ENCODE measurements around the gene TTLL12.

The TTLL12 gene

DNA sequence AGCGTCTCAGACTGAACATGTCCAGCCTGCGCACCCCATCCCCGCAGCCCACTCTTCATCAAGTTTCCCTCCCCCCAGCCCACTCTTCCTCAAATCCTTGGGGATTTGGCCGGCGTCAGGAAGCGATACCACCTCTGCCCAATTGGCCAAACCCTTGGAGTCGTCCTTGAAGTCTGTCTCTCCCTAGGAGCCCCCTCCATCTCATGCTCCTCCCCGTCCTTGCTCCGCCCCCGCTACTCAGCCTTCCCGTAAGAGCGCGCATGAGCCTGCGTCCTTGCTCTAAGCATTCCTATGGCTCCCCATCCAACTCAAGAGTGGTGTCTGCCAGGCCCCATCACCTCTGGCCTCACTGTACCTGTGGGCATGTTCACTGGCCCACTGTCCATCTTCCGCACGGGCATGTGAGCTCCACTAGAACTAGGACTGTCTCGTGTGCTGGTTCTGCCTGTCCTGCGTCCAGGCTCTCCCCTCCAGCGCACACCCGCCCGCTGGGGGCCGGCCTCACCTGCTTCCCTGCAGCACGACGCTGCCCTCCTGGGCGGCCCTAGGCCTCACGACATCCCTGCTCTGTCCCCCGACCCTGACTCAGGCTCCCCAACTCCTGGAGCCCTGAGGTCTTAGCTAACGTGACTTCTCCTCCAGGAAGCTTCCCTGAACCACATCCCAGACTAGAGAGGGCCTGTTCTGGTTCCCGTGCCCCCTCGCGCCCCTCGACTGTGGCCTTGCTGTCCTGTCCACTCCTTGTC is 30.5 kb upstream of the TTLL12 start:
- DNase-seq, result no peak
- intact Hi-C loops (cut with DNase I), result no loop called here

DNA sequence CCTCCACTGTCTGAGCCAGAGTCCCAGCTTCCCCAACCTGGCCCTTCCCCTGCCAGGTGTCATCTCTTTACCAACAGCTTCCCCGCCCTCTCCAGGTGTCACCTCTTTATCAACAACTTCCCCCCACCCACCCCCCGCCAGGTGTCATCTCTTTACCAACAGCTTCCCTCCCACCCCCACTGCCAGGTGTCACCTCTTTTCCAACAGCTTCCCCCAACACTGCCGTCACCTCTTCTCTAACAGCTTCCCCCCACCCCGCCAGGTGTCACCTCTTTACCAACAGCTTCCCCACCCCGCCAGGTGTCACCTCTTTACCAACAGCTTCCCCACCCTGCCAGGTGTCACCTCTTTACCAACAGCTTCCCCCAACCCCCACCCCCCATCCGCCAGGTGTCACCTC is 29.8 kb upstream of the TTLL12 start:
- intact Hi-C loops (cut with DNase I), result no loop called here
- no peak for DNase-seq

GRCh38 chr22:43213962-43214361 is 27.0 kb upstream of the TTLL12 start:
- no peak for DNase-seq

GRCh38 chr22:43213051-43213450 is 26.1 kb upstream of the TTLL12 start:
- DNase-seq, result no peak
- intact Hi-C loops (cut with DNase I), result no loop called here

More at GRCh38 chr22:43213962-43214361, 27.0 kb upstream of the TTLL12 start:
- intact Hi-C loops (cut with DNase I), result no loop called here

GRCh38 chr22:43212434-43212952 is 25.6 kb upstream of the TTLL12 start:
- DNase-seq, result no peak

DNA sequence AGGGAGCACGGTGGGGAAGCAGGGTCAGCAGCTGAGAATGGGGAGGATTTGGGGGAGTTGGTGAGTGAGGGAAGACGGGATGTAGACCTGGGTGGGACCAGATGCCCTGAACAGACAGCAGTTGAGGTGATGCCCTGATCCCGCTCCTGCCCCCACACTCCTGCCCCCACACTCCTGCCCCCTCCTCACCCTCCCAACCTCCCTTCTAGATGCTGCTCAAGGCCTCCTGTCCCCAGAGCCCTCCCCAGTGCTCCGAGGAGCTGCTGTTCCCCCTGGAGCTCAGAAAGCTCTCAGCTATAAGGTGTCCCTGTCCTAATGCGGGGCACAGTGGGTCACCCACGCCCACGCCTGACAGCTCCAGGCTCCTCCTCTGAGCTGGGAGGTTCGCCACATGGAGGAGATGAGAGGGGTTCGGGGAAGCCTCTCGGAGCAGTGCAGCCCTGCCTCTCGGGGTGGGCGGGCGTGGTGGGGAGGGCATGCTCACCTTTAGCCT is 25.1 kb upstream of the TTLL12 start:
- DNase-seq, result no peak
- intact Hi-C loops (cut with DNase I), result no loop called here

More at GRCh38 chr22:43212434-43212952, 25.6 kb upstream of the TTLL12 start:
- intact Hi-C loops (cut with DNase I), result no loop called here

DNA sequence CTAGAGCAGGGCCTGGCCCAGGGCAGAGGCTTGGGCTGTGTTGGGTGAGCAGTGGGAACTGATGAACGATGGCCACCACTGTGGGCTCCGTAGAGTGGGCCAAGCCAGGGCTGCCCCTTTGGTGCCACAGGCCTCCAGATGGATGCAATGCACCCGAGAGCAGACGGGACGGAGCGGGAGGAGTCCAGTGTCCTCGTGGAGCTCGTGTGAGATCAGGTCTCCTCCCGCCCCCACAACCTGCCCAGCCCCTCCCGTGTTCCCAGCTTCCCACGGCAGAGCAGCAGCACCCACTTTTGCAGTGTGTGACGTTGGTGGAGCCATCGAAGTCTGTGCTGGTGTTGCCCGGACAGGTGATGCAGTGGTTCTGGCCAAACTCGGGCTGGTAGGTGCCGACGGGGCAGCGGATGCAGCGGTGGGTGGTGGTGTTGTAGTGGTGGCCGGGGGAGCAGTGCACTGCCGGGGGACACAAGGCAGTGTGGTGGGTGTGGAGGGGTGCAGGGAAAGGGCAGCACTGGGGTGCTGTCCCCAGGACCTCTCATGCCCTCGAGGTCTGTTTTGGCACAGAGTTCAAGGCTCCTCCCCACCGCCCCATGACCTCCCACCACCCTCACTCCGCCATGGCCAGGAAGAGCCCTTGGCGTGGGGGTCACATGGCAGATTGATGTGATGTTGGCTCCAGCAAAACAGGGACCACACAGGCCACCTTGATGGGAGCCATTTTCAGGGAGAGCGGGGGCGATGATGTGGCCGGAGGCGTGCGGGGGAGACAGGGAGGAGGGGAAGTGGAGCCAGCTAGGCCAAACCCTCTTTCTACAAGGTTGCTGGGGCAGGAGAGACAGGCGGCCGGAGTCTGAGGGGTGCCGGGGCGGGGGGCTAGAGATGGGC is 23.9 kb upstream of the TTLL12 start:
- intact Hi-C loops (cut with DNase I), result no loop called here
- DNase-seq, result peak in 1 of 42 donors; percentile 25

- DNase-seq, result no peak
- intact Hi-C loops (cut with DNase I), result no loop called here
Observed at GRCh38 chr22:43209971-43210370, 23.0 kb upstream of the TTLL12 start.

DNA sequence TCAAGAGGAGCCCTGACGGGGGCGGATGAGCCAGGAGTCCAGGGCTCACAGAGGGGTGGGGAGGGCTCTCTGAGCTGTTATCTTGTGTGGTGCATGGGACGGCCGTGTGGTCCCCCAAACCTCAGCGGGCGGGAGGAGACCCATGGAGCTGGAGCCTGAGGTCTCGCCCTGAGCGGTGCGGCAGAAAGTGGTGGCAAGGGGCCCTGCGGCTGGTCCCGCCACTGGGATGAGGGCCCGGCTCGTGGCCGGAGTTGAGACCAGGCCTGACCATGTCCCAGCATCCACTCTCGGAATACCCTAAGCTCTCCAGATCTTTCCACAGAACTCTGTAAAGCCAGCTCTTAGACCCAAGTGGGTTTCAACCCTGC is 22.6 kb upstream of the TTLL12 start:
- no peak for DNase-seq
- intact Hi-C loops (cut with DNase I), result no loop called here

DNA sequence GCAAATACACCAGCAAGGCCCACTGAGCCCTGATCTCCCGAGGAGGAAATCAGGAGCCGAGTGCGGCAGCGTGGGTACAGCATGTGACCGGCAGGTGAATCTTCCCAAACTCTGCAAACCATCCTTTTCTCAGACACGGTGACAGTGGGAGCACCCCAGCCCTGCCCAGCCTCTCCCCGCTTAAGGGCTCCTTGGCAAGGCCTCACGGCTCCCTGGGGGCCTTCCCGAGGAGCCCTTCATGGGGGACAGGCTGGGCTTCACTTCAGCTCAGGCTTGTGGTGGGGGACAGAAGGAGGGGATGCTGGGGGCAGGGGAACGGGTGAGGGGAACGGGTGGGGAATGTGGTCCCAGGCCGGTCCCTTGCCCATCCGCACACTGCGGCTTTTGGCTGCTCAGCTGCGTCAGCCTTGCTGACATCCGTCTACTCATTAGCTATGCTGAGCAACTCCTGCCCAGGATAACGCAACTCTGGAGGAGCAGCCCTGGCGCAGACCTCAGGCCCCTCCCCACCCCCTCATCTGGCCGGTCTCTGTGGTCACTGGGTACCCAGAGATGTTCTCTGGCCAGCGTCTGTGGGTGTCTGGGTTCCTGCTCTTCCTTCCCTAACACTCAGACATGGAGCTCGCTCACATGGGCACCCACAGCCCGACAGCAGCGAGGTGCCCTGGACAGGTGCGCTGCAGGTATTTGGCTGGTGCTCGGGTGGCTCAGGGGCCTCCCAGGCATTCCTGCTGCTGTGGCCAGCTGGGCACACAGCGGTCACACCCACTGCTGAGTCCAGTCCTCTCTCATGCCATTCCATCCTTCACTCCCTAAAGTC is 22.0 kb upstream of the TTLL12 start:
- intact Hi-C loops (cut with DNase I), result no loop called here
- no peak for DNase-seq

DNA sequence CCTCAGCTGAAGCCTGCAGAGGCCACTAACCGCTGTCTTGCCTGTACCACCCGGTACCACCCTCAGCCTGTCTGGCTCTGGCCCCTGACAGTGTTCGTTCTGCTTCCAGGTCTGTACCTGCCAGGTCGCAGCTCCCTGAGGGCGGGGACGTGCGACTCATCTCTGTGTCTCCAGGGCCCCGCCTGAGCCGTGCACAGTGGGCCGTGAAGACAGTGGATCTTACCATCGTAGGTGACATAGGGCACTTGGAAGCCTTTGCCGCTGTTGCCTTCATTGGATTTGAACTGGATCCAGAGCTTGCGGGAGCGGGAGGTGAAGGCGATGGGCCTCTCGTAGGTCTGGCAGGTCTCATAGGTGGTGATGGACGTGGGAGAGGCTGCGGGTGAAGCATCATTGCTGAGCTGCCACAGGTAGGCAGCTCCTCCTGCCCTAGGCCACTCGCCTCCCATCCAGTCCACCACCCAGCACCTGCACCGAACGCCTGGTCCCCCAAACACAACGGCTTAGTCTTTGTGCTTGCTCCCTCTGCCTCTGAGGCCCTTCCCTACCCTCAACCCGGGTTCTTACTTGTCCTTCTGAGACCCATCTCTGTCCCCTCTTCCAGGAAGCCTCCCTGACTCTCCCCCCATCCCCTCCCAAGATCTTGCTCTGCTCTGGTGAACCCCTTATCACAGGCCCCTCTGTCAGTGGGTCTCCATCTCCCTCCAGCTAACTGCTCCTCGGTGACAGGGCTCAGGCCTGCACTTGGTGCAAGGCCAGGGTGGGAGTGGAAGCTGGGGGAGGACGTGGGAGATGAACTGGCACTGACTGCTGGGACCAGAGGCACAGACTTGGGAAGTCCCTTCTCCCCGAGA is 21.1 kb upstream of the TTLL12 start:
- no peak for DNase-seq
- intact Hi-C loops (cut with DNase I), result no loop called here

- intact Hi-C loops (cut with DNase I), result no loop called here
- DNase-seq, result no peak
Observed at GRCh38 chr22:43207386-43207785, 20.5 kb upstream of the TTLL12 start.

DNA sequence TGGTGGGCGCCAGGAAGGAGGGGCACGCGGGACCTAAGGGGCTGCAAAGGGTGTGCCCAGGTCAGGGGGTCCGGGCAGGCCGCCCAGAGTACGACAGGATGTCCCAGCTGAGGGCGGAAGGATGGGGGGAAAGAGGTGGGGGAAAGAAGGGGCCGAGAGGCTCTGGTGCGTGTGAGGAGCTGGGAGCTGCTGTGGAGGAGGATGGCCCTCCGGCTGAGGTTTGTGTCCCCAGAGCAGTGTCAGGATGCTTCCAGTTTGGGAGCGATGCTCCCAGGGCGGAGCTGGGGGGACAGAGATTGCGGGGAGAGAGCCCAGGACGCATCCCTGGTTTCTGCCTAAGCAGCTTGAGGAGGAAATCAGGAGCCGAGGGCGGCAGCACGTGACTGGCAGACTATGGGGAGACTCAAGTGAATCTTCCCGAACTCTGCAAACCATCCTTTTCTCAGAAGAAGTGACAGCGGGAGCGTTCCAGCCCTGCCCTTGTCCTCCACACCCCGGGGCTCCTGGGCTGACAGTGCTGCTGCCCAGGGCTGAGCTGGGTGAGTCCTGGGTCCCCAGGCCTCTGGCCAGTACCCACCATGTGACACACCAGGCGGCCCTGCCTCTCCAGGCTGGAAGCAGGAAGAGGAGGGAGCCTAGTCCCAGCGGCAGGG is 19.7 kb upstream of the TTLL12 start:
- DNase-seq, result peak in 36 of 42 donors; percentile 16 to 73 (median 56)
- intact Hi-C loops (cut with DNase I), result no loop called here

DNA sequence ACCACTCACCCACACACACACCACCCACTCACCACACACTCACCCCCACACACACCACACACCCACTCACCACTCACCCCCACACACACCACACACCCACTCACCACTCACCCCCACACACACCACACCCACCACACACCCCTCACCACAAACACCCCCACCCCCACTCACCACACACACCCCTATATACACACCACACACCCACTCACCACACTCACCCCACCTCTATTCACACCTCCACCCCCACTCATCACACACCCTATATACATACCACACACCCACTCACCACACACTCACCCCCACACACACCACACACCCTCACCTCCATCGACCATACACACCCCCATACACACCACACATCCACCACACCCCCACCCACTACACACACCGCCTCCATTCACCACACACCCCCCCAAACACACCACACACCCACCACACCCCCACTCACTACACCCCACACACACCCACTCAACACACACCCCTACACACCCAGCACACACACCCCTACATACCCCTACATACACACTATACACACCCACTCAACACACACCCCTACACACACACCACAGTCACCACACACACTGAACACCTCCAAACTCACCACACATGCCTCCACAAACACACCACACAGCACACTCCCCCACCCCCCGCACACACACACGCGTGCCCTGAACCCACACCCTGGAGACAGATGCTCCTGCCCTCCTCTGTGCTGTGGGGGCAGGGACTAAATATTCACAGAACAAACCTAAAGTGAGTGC is 19.0 kb upstream of the TTLL12 start:
- intact Hi-C loops (cut with DNase I), result no loop called here
- no peak for DNase-seq

GRCh38 chr22:43205261-43205691 is 18.3 kb upstream of the TTLL12 start:
- no peak for DNase-seq
- intact Hi-C loops (cut with DNase I), result no loop called here

GRCh38 chr22:43203471-43203981 is 16.6 kb upstream of the TTLL12 start:
- intact Hi-C loops (cut with DNase I), result no loop called here
- no peak for DNase-seq

Measured in head of caudate nucleus (tissue), 42 donors.